Frontal cortex (tissue), 4 donors: ENCODE data around the gene FGD6. TPM values are rescaled to one million over a fixed set of nuclear protein-coding genes. Genes with fewer than 3 reads are reported as not detected.

ENCODE experiments used
- DNase-seq, 2 donors: peaks; one replicate each; pipeline ENCODE4 v3.0.0; 2012; ENCODE audit warnings: low spot score in 2 of 2
- FAIRE-seq: peaks from 2 replicates; lab custom pipeline; 2012; peaks lifted over from hg19 to GRCh38; lab: Jason Lieb, UNC
- total RNA-seq: library from RNA; depleted of rRNA; stranded (reverse); fragments of >200 nt; gene quantifications from one replicate; pipeline ENCODE4 v1.2.3, GENCODE V29; 2014
- donor health status: control.
- donor health status: control.
- donor health status: control.

FGD6 gene
- total RNA-seq, 1 donor from 2014 or later = 12.6 TPM

DNA sequence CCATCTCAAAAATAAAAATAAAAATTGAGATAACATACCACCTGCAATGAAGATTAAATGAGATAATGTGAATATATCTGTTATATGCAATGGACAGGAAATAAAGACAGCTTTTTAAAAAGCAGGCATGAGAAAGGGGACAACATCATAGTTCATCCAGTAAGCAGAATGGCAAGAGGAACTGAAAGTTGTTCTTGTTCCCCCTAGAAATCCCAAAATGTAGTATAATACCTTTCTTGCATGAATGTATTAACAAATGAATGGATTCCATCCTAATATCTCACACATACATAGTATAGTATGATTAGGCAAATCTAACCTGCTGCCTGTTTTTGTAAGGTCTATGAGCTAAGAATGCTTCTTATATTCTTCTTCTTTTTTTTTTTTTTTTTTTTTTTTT is 31.4 kb downstream of the FGD6 start:
- DNase-seq = no peak
- no peak for FAIRE-seq

DNA sequence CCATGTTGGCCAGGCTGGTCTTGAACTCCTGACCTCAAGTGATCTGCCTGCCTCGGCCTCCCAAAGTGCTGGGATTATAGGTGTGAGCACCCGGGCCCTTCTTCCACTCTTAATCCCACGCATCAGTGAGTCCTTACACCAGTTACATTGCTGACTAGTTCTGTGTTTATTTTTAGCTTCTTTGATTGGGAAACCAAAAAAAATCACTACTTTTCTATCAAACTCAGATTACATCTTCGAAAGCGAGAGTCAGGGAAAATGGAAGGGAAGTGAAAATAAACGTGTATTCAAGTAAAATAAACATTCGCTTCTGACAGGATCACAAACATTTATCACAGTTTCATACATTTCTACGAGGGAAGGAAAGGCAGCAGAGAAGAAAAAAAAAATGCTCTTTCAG is 32.2 kb downstream of the FGD6 start:
- DNase-seq = no peak
- FAIRE-seq = no peak

DNA sequence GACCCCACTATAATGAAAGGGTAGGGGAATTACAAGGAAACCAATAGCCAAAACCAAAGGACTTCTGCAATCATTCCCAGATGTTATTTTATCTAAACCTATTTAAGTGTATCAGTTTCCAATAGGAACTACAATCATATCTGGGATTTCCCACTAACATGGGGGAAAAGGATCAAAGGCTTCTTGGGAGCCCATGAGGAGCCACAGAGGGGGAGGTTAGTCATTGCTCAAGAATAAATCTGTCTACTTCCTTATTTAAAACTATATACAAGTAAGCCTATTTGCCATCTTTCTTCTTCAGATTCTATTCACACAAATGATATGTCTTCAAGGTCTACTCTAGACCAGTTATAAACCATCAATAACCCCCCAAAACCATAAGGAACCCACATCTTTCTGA is 33.1 kb downstream of the FGD6 start:
- DNase-seq (no peak), FAIRE-seq (no peak)

DNA sequence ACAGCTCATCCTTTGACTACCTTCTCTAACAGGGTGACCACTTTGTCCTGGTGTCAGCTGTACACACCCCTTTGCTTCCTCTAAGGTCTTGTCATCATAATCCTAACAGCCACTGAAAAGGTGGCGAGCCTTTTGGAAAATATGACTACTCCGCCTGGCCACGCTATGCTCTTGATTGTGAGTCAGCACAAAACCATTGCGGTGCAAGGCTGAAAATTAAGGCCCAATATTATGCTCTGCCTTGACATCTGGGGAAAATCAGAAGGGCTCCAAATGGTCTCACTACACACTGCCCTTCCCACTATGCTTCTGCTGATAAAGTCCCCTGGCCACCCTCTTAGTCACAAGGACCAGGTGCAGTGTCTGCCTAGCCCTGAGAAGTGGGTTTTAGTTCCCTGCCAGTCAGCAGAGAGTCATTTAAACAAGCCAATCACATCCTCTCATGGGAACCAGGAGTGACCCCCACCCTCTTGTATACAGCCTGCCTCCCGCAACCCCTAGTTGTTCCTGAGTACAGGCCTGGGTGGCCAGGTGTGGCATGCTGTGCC is 34.3 kb downstream of the FGD6 start:
- no peak for DNase-seq
- no peak for FAIRE-seq

DNA sequence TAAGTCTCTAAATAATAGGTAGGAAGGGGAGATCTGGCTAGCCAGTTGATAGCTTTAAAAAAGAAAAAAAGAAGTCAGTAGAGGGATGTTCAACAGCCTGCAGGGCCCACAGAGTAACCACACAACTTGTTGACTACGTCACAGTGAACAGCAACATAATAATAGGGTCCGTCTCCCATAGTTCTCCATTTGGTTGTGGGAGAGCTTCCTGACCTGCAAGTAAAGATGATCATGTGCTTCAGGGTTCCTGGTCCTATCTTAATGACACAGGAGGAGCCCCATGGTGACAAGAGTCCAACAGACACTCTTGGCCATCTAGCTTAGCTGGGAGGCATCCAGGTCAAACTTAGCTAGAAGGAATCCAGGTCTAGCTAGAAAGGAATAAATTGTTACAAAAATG is 36.2 kb downstream of the FGD6 start:
- no peak for DNase-seq
- FAIRE-seq = no peak

DNA sequence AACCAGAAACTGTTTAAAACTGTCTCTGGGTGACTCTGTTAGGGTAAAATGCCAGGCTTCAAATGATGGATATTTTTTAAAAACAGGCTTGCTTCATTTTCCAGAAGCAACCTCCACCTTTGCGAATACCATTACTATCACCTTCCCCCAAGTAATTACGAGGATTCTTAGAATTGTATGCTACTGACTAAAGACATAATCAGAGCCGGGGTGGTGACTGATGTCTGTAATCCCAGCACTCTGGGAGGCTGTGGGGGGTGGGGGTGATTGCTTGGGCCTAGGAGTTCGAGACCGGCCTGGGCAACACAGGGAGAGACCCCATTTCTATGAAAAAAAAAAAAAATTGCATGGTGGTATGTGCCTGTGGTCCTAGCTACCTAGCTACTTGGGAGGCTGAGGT is 38.3 kb downstream of the FGD6 start:
- FAIRE-seq (no peak), DNase-seq (no peak)

DNA sequence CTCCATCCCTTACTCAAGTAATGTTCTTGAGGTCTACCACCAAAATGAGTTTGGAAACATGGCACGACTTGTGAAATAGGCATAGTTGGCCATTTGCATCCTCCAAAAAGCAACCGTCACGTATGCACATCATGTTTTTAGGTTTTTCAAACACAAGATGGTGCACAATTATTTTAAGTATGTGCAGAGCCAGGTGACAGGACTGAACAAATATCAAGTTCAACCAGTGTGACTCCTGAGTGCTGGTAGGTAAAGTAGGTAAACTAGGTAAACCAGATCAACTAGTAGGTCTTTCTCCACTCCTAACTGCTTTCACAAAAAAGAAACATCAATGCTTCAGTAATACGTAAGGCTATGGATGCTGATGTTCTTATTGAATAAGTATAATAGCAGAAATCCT is 39.1 kb downstream of the FGD6 start:
- DNase-seq = no peak
- FAIRE-seq = no peak

DNA sequence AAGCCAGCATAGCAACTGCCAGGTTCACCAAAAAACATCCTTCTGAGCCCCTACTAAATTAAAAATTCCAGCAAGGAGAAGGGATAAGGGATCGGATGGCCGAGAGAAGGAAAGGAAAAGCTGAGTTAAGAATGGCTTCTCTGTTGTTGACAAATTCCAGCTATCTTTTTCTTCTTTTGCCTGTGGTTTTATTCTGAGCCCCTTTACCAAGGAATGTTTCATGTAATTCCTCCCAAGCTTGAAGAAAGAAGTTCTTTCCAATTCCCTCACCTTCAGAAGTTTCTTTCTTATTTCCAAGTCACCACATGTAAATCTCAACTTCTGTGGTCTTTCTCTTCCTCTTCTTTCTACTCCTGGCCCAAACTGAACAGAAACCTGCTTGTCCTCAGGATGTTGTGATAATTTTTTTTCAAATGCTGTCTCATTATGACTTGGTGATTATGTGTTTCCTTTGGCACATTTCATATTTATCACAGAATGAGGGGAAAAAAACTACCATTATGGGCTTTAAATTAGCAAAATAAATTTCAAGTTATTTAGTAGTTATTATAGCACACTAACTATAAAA is 40.0 kb downstream of the FGD6 start:
- DNase-seq (no peak), FAIRE-seq (no peak)

DNA sequence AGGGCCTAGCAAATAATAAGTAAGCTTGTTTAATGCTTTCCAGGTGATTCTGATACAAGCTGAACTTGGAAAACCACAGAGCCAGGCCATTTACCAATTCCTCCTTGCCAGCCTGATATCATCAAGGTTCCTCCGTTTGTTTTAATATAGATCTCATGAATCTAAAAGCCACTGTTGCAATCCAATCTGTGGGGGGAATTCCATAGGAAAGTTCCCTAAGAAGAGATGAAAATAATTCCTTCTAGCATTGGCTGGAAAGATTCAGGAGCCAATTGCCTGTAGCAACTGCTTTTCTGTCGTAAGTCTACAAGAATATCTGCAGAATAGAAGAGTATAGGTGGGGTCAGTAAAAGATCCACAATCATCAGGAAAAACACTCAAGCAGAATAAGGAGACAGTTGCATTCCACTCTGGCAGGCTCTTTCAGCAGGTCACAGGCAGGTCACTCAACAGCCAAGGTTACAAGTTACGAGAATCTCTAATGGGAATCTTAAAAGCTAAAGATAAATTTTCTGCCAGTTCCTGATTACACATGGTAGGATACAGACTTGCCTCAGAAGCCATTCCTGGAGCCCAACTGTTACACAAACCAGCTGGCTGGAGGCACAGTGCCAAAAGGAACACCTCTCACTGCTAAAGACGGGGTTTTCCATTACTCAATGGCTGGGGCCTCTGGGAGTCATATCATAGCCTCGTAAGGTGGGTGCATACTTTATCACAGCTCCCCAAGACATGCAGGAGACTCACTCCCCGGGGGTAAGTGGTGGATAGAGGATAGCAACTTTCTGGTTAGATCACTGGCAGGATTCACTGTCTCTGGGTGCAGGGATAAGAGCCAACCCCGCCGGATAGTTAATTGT is 43.6 kb downstream of the FGD6 start:
- DNase-seq (peak in 1 of 2 donors; percentile 16), FAIRE-seq (no peak)

DNA sequence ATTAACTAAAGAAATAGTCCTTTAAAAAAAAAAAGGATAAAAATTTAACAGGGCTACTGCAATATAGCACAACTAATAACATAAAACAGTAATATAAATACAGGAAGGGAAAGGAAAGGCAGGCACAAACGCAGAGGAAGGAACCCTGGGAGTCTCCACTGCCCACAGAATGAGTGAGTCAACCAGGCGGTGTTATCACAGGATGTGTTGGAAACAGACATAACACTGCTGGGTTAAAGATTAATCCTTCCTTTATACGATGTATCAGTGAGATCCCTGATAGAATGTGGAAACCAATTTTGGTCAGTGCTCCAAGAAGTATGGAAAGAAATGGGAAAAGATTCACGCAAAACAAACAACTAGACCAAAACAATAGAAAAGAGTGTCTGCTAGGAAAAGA is 47.9 kb downstream of the FGD6 start:
- no peak for FAIRE-seq
- no peak for DNase-seq

DNA sequence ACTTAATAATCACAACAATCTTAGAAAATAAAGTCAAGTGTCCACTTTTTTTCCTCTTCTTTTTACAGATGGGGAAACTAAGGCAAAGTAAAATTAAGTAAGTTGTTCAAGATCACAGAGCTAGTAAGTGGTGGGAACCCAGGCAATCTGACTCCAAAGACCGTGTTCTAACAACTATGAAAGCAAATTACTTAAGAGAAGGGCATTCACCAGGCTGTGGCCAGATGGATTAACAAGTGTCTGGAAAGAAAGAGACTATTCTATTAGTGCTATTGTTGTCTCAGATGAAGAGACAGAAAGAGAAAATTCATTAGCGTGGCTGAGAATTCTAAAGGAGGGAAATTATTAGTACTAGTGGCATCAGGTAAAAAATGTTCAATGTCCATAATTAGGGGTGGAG is 48.5 kb downstream of the FGD6 start:
- DNase-seq = no peak
- FAIRE-seq = no peak

DNA sequence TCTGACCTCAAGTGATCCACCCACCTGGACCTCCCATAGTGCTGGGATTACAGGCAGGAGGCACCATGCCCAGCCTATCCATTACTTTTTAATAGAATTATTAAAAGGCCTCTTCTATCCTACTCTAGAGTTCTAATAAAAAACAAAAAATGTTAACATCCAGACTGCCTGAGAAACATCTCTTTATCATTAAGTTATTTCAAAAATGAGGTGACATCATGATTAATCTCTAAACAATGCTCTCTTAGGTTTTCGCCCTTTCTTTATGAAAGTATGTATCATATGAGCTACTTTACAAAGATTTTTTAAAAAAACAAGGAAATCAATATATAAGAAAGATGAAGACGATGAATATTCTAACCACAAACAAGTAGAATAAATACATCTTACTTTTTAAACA is 52.6 kb downstream of the FGD6 start:
- DNase-seq = no peak
- no peak for FAIRE-seq

DNA sequence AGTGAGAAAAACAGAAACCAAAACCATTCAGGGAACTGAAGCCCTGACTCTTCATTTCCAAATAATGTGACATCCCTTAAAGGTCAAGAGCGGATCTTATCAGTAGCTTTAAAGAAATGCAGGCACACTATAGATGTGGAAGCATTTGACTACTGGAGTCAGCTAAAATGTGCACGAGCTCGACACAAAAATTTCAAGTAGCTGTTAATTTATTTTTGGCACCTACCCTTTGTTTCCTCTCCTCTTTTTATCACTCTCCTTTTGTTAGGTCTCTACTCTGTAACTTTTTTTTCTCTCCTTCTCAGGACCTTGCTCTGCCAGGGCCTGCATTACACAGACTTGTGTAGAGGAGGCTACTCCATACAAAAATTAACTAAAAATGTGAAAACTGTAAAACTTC is 58.3 kb downstream of the FGD6 start:
- FAIRE-seq = no peak
- no peak for DNase-seq

DNA sequence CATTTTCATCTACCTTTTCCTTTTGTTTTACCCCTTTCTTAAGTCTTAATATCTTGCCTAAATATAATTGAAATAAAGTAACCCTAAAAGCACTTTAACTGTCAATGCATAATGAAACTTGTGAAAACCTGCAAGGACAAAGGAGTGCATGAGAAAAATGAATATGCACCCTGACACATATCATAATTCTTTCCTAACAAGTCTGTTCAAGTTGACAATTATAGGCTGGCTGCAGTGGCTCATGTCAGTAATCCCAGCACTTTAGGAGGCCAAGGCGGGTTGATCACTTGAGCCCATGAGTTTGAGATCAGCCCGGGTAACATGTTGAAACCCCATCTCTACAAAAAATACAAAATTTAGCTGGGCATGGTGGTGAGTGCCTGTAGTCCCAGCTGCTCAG is 65.4 kb downstream of the FGD6 start:
- no peak for DNase-seq
- FAIRE-seq = no peak

DNA sequence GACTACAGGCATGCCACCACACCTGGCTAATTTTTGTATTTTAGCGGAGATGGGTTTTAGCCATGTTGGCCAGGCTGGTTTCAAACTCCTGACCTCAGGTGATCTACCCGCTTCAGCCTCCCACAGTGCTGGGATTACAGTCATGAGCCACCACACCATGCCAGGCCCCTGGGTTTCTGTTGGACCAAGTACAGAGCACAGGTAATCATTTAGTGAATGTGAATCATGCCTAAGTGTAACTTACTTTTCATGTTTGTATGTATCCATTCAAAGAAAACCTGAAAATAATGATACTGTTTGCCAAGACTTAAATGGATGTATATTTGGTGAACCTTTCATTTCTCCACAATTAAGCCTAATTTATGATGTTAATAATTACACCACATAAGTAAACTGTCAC is 65.9 kb downstream of the FGD6 start:
- no peak for DNase-seq
- FAIRE-seq = no peak

DNA sequence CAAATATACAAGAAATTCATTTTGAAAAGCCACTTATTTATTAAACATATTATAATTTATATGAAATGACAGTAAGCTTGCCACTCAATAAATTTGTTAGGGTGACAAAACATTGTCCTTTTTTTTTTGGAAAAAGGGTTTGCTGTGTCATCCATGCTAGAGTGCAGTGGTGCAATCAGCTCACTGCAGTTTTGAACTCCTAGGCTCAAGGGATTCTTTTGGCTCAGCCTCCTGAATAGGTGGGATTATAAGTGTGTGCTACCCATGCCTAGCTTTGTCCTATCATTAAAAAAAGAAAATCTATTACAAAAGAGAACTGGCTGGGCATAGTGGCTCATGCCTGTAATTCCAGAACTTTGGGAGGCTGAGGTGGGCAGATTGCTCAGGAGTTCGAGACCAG is 66.8 kb downstream of the FGD6 start:
- no peak for DNase-seq
- no peak for FAIRE-seq

DNA sequence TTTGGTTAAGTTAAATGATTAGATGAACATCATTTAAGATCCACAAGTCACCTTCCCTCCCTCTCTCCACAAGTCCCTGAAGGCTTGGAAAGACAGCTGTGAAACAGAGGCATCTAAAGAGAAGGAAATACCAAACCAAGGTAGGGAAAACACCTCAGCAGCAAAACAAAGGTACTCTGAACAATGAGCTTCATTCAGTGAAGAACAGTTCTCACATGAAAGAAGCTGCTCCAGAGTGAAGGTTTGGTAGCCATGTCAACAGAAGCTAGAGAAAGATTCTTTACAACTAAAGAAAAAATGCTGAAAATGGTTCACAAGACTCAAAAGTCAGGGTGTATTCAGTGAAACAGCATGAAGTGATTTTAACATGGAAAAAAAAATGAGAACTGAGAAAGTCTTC is 69.4 kb downstream of the FGD6 start:
- DNase-seq = no peak
- FAIRE-seq = no peak

DNA sequence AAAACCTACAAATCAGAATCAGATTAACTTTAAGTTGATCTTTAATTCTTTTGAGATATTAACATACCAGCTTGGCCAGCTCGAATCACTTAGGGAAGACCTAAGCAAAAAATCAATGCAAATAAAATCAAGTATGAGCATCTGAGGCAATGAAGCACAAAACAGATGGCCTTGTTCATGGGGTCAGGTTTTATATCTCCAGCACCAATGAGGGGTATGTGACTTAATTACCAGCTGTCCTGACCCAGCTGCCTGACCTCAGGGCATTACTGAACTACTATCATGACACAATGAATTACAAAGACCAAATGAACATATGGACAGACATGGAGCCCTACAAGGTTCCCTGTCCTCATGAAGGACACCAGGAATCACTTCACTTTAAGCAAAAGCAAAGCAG is 70.5 kb downstream of the FGD6 start:
- no peak for FAIRE-seq
- DNase-seq = no peak

DNA sequence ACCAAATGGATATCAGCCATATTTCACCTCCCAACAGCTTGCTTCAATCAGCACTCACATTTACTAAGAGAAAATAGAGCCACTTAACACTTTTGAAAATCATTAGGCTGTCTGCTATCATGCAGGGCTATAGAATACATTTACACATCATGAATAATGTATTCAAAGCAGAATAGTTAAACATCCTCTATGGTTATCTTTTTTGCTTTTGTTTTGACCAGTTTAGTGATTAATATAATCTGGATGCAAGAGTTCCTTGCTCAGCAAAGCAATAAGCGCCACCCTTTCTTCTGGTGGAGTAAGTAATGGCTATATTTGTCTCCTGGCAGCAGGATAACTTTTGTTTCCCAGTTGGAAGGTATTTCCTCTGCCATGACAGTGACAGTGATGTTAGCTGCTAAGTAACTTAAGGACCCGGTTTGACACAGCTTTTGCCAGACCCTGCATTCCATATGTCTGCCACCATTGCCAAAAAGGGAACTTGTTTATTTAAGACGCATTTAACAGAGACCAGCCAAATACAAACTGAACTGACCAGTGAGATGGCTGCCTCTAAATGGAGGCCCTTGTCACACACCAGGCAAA is 73.6 kb downstream of the FGD6 start:
- no peak for DNase-seq
- no peak for FAIRE-seq

DNA sequence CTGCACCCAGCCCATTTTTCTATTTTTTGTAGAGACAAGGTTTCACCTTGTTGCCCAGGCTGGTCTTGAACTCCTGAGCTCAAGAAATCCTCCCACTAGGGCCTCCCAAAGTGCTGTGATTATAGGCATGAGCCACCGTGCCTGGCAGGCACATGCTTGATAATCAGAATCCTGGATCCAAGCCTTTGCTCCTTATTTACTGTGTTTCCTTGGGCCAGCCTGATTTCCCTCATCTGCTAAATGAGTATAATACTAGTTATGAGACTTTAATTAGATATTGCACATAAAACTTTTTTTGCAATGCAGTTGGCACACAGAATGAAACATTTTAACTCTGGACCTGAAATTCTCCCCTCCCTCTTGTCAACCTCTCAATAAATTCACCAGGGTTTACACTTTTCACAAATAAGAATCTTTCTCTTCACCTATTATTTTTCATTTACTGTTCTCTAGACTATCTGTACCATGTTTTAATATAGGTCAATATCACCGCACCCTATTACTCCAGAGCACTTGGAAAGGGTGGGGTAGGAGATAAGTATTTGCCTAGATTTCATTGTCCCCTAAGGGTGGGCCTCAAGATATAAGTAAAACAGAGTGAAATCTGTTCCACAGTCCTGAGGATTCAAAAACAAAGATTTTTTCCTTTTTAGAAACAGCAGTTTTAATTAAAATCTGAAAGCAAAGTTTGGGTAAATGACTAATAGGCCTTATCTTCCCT is 74.7 kb downstream of the FGD6 start:
- no peak for FAIRE-seq
- no peak for DNase-seq

DNA sequence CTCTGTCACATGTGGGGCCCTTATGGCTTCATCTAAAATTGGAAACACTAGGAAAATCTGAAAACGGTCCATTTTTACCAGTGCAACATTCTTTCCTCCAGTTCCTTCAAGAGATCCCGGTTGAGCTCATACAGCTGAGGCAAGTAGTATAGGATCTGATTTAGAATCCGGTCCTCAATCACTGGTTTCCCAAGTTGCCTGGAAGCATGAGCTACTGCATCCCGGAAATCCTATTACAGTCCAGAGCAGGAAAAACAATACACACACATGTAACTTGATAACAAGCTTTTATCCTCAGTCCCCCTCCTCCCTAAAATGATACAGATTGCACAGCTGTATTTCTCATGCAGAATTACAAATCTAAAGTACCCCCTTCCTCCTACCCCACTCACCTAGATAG is 76.0 kb downstream of the FGD6 start:
- no peak for DNase-seq
- no peak for FAIRE-seq
